ENCODE results near the gene PROSER3.

PROSER3 gene

GRCh38 chr19:35780717-35781116, 22.7 kb downstream of the PROSER3 start:
- no peak overlapping the region for H3K4me3 ChIP-seq (ENCODE audit: low read length)
- no peak for DNase-seq (ENCODE audit: low read depth)
- no peak for TF ChIP-seq CTCF (IDR thresholded peaks at IDR 0.05; ENCODE audit: insufficient read depth, low read depth, low read length, missing control alignments)

GRCh38 chr19:35781650-35782049, 23.7 kb downstream of the PROSER3 start:
- DNase-seq (ENCODE audit: low read depth), result no peak
- no peak for TF ChIP-seq CTCF (IDR thresholded peaks at IDR 0.05; ENCODE audit: insufficient read depth, low read depth, low read length, missing control alignments)
- no peak overlapping the region for H3K4me3 ChIP-seq (ENCODE audit: low read length)

- TF ChIP-seq CTCF (IDR thresholded peaks at IDR 0.05; ENCODE audit: insufficient read depth, low read depth, low read length, missing control alignments), result no peak
- DNase-seq (ENCODE audit: low read depth), result no peak
- no peak overlapping the region for H3K4me3 ChIP-seq (ENCODE audit: low read length)
These were observed 24.6 kb downstream of the PROSER3 start for GRCh38 chr19:35782589-35782988.

- no peak for DNase-seq (ENCODE audit: low read depth)
- TF ChIP-seq CTCF (IDR thresholded peaks at IDR 0.05; ENCODE audit: insufficient read depth, low read depth, low read length, missing control alignments), result no peak
- H3K4me3 ChIP-seq (ENCODE audit: low read length), result no peak overlapping the region
These were observed 25.8 kb downstream of the PROSER3 start for GRCh38 chr19:35783469-35784434.

GRCh38 chr19:35784503-35785338, 26.7 kb downstream of the PROSER3 start:
- DNase-seq (ENCODE audit: low read depth), result no peak
- no peak overlapping the region for H3K4me3 ChIP-seq (ENCODE audit: low read length)
- no peak for TF ChIP-seq CTCF (IDR thresholded peaks at IDR 0.05; ENCODE audit: insufficient read depth, low read depth, low read length, missing control alignments)

GRCh38 chr19:35785339-35785627, 27.3 kb downstream of the PROSER3 start:
- no peak for TF ChIP-seq CTCF (IDR thresholded peaks at IDR 0.05; ENCODE audit: insufficient read depth, low read depth, low read length, missing control alignments)
- DNase-seq (ENCODE audit: low read depth), result no peak
- no peak overlapping the region for H3K4me3 ChIP-seq (ENCODE audit: low read length)

Measured in epithelial cell of esophagus (primary cell).